Activated naive CD8-positive, alpha-beta T cell treated with anti-CD3 and anti-CD28 coated beads, Interleukin-2, amount 10 ng/mL, durations not matched to agents 7 days and 5 days (primary cell): Measurements from ENCODE around the gene CHRDL2. TPM values are rescaled to one million over a fixed set of nuclear protein-coding genes. Genes with fewer than 3 reads are reported as not detected.

Experiments used
- ATAC-seq: fragments of 150-1000 bp; cut with Tn5 transposase; one replicate; pipeline ENCODE4 v1.10.0; 2021; ENCODE audit warnings: low read depth, moderate library complexity
- POLR2A ChIA-PET: fragments of 350-600 bp; sonication (Branson Sonifier 250); formaldehyde crosslinking; loops from one replicate; lab custom pipeline; 2021; ENCODE audit warnings: antibody characterized with exemption; lab: Charles Lee
- DNase-seq: peaks from one replicate; pipeline ENCODE4 v3.0.0; 2021
- H3K27ac Mint-ChIP-seq: one replicate; pipeline ENCODE4 v1.8.0; 2022; ENCODE audit warnings: mild to moderate bottlenecking, mixed read lengths
- H3K27me3 Mint-ChIP-seq: one replicate; pipeline ENCODE4 v1.8.0; 2022; ENCODE audit warnings: mild to moderate bottlenecking, moderate library complexity, mixed read lengths
- H3K36me3 Mint-ChIP-seq: one replicate; pipeline ENCODE4 v1.8.0; 2021; ENCODE audit warnings: mild to moderate bottlenecking, mixed read lengths
- H3K4me1 Mint-ChIP-seq: one replicate; pipeline ENCODE4 v1.8.0; 2021; ENCODE audit warnings: mixed read lengths
- H3K4me3 Mint-ChIP-seq: one replicate; pipeline ENCODE4 v1.8.0; 2022; ENCODE audit warnings: mild to moderate bottlenecking, moderate library complexity, mixed read lengths
- H3K9me3 Mint-ChIP-seq: one replicate; pipeline ENCODE4 v1.8.0; 2021; ENCODE audit warnings: mixed read lengths
- total RNA-seq, 2 experiments: library from RNA; stranded (reverse); gene quantifications; one replicate each; pipeline ENCODE4 v1.2.3, GENCODE V29; 2021

Gene CHRDL2
- total RNA-seq, 2 experiments from 2014 or later = not detected

DNA sequence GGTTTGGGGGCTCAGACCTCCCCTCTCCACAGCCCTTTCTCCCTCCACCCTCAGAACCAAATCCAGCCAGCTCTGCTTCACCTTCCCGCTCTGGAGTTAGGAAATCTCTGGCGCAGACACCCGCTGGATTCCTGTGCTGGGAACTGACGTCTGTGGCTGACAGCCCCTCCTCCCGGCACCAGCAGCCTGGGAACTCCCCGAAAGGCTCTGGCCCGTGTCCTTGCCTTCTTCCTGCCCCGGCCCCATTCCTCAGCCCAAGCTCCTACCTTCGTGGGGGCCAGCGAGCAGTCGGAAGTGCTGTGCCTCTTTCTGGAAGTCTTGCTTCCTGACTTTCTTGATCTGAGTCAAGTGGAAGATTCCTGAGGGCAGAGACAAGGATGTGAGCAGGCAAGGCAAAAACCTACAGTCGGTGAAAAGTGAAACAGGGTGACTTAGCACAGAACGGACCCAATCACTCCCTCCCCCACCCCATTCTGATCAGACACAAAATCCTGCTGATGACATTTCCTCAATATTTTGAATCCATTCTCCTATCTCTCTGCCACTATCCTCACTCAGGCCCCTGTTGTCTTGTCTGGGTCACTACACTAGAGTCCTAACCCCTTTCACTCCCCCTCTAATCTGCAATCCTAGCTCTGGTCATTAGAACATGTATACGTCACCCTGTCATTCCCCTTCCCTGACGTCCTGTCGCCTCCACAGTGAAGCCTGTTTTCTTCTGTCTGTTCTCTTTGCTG lies 34.1 kb downstream of the CHRDL2 start:
- Mint-ChIP-seq H3K27ac (no peak overlapping the region), H3K27me3 (peaks cover 15% of the 10 kb centered on the region), H3K9me3 (no peaks in the 10 kb centered on the region), H3K36me3 (no peaks in the 10 kb centered on the region), H3K4me3 (no peak overlapping the region), H3K4me1 (peaks cover 7% of the 10 kb centered on the region)
- POLR2A ChIA-PET = interaction anchor here (0.7 kb wide), 1 partner anchor 15 kb away, joined by 3 read pairs; no protein-coding TSS in a partner anchor
- DNase-seq (no peak), ATAC-seq (no peak)

DNA sequence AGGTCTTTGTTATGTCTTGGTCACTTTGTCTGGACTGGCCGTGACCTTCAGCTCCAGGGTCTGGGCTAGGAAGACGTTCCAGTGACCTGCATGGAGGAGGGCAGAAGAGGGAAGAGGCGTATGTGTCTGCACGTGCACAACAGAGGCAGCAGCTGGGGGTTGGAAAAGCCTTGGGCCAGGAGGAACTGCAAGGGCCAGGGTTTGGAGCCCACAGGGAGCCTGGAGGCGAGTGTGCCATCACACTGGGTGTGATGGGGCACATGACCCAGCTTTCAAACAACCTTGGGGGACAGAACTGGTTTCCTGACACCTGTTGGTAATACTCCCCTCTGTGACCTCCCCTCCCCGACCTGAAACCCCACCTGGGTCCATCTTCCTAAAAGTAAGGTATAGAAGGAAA lies 34.7 kb downstream of the CHRDL2 start:
- ATAC-seq = no peak
- DNase-seq = no peak
- H3K9me3 Mint-ChIP-seq = no peaks in the 10 kb centered on the region
- POLR2A ChIA-PET = no interaction called here
- no peaks in the 10 kb centered on the region for H3K36me3 Mint-ChIP-seq
- peaks cover 7% of the 10 kb centered on the region for H3K4me1 Mint-ChIP-seq
- H3K4me3 Mint-ChIP-seq = no peak overlapping the region
- H3K27me3 Mint-ChIP-seq = peaks cover 15% of the 10 kb centered on the region
- no peak overlapping the region for H3K27ac Mint-ChIP-seq

DNA sequence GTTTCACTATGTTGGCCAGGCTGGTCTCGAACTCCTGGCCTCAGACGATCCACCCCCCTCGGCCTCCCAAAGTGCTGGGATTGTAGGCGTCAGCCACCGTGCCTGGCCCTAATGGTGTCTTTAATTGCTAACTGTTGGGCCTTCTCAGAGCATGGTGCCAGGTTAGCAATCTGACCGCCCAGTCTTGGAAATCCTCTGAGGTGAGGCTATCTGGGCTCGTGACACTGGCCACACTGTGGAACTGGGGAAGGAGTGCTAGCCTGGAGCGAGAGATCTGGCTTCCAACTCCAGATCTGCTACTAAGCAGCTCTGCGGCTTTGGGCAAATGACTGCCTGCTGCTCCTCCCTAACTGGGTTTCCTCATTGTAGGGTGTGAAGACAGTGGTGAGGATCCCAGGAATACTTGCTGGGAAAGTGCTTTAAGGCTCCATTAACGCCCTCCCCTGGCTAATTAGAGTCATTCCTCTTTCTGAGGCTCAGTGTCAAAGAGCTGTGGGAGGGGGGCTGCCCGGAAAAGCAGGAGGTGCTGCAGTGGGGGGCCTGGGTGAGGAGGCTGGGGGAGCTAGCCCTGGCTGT lies 35.4 kb downstream of the CHRDL2 start:
- Mint-ChIP-seq H3K4me3 (no peak overlapping the region), H3K27ac (no peak overlapping the region), H3K4me1 (peaks cover 7% of the 10 kb centered on the region), H3K36me3 (no peaks in the 10 kb centered on the region), H3K27me3 (peaks cover 15% of the 10 kb centered on the region), H3K9me3 (no peaks in the 10 kb centered on the region)
- POLR2A ChIA-PET = no interaction called here
- DNase-seq (no peak), ATAC-seq (no peak)

DNA sequence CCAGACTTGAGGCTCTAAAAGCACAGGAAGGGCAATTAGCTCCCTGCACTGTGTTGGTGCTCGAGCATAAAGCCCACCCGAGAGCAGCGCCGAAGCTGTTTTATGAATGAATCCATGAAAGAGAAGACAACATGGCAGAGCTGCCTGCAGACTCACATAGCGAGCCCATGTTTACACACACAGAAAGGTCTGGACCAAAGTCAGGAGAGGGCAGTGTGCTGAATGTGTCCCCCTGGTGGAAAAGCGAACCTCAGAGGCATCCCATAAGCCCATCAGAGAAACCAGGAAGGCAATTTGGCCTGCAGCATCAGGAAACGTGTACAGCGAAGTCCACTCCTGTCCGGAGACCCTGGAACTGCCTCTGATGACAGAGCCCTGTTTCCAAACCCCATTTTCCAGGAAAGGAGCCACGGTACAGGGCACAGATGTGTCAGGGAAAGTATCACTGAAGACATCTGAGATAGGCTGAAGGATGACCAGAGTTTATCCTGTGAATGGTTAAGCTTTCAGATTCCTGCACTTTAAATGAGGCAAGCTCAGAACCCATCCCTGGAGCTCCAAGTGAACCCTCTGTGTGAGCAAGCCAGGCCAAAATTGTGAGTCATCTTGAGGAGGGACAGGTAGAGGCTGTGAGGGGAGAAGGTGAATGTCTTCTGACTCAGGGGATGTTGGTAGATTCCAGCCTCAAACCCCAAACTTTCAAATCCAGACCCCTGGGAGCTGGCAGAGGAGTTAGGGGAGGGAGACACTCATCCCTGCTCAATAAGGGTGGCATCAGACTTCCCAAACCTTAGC lies 36.9 kb downstream of the CHRDL2 start:
- DNase-seq (no peak), ATAC-seq (no peak)
- Mint-ChIP-seq H3K4me3 (no peak overlapping the region), H3K27ac (no peak overlapping the region), H3K36me3 (no peaks in the 10 kb centered on the region), H3K4me1 (peaks cover 7% of the 10 kb centered on the region), H3K27me3 (peaks cover 15% of the 10 kb centered on the region), H3K9me3 (no peaks in the 10 kb centered on the region)
- POLR2A ChIA-PET = no interaction called here

DNA sequence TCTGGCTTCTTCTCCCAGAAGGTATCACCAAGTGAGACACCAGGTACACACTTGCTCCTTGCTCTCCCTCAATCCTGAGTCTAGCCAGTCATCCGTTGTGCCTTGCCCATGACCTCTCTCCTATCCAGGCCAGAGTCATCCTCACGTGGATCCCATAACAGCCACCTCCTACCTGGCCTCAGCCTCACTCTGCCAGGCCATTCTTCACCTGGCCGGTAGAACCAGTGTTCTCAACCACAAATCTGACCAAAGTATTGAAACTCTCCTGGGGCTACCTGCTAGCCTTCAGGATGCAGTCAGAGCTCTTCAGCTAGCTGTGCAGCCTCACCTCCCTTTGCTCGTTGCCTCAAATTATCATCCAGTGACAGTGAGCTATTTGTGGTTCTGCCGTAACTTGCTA lies 37.7 kb downstream of the CHRDL2 start:
- H3K27ac Mint-ChIP-seq = no peak overlapping the region
- H3K4me3 Mint-ChIP-seq = no peak overlapping the region
- H3K27me3 Mint-ChIP-seq = peaks cover 15% of the 10 kb centered on the region
- ATAC-seq (no peak), DNase-seq (no peak)
- no peaks in the 10 kb centered on the region for H3K9me3 Mint-ChIP-seq
- POLR2A ChIA-PET = no interaction called here
- H3K4me1 Mint-ChIP-seq = peaks cover 7% of the 10 kb centered on the region
- H3K36me3 Mint-ChIP-seq = no peaks in the 10 kb centered on the region

DNA sequence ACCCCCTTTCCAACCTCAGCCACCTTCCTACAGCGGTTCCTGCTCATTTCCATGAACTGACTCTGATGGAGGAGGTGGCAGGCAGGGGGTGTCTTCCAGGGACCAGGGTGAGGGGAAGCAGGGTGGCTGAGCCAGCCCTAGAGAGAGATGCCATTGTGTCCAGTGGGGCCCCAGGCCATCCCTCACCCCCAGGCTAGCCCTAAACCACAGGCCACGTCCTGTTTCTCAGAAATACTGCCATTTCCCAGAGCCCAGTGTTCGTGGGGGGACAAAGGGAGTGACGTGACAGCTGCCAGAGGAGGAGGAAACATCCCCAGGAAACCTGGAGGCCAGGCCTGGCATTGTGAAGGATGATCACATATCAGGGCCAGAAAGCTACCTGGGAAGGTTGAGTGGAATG lies 39.5 kb downstream of the CHRDL2 start:
- Mint-ChIP-seq H3K9me3 (no peaks in the 10 kb centered on the region), H3K4me3 (no peak overlapping the region), H3K36me3 (no peaks in the 10 kb centered on the region), H3K27me3 (peaks cover 7% of the 10 kb centered on the region), H3K27ac (no peak overlapping the region), H3K4me1 (peaks cover 4% of the 10 kb centered on the region)
- DNase-seq = no peak
- POLR2A ChIA-PET = no interaction called here
- no peak for ATAC-seq

DNA sequence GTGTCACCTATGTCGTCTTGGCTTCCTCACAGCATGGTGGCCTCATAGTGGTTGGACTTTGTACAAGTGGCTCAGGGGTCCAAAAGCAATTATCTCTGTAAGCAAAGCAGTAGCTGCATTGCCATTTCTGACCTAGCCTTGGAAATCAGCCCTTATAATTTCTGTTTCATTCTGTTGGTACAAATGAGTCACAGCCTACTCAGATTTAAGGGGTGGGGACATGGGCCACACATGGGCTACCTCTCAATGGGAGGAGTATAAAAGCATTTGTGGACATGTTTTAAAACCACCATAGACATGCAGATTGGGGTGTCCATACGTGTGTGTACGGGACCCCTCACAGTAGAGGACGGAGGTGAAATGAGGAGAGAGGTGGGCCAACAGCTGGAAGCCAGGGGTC lies 41.6 kb downstream of the CHRDL2 start:
- DNase-seq (no peak), ATAC-seq (no peak)
- POLR2A ChIA-PET = interaction anchor here (0.7 kb wide), 1 partner anchor 758 kb away, joined by 3 read pairs; no protein-coding TSS in a partner anchor
- H3K27me3 Mint-ChIP-seq = peaks cover 5% of the 10 kb centered on the region
- H3K4me1 Mint-ChIP-seq = peaks cover 6% of the 10 kb centered on the region
- H3K4me3 Mint-ChIP-seq = no peak overlapping the region
- peaks cover 2% of the 10 kb centered on the region for H3K9me3 Mint-ChIP-seq
- no peaks in the 10 kb centered on the region for H3K36me3 Mint-ChIP-seq
- no peak overlapping the region for H3K27ac Mint-ChIP-seq

DNA sequence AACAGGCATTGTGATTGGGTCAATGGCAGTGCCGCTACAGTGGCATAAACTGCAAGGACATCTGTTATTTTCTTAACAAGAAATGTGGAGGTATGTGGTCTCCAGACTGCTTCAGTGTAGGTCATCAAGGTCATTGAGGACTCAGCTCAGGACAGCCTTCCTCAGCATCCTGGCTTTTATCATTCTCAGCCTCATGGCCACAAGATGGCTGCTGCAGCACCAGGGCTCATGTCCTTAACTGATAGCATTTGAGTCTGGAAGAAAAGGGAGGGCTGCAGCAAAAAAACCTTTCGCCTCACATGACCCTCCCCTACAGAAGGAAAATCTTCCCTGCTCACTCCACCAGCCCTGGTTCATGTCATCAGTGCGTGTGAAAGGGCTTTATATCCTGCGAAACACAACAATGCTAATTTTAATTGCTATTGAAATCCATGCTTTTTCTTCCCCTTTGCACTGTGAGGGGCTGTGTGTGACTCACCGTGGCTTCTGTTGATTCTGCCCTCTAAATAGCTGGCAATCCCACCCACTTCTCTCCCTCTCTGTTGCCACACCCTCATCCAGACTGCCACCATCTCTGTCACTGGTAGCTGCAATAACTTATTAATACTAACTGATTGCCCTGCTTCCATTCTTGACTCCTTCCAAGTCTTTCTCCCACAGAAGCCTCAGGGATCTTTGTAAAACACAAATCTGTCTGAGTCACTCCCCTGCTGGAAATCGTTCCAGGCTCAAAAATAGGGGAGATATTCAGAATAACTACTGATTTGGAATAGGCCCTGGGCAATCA lies 43.8 kb downstream of the CHRDL2 start:
- H3K27me3 Mint-ChIP-seq = peaks cover 21% of the 10 kb centered on the region
- no peak overlapping the region for H3K4me3 Mint-ChIP-seq
- no peak for ATAC-seq
- no peak for DNase-seq
- H3K36me3 Mint-ChIP-seq = no peaks in the 10 kb centered on the region
- peaks cover 4% of the 10 kb centered on the region for H3K4me1 Mint-ChIP-seq
- no peak overlapping the region for H3K27ac Mint-ChIP-seq
- POLR2A ChIA-PET = no interaction called here
- H3K9me3 Mint-ChIP-seq = peaks cover 2% of the 10 kb centered on the region

DNA sequence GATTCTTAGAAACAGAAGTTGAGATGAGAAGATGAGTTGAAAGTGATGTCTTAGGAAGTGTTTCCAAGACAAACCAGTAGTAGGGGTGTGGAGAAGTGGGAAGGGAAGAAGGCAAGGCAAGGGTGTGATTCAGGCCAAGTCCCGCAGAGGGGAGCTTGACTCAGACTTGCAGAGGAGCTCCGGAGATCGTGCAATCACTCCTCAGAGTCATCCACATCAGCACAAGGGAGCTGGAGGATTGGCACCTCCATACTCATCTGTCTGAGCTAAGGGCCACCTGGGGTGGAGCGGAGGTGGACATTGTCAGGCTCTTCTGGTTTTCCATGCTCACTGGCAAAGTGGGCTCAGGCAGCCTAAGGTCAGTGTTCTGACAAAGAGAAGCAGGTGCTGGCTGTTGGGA lies 44.4 kb downstream of the CHRDL2 start:
- Mint-ChIP-seq H3K4me3 (no peak overlapping the region), H3K27ac (no peak overlapping the region), H3K27me3 (peaks cover 21% of the 10 kb centered on the region), H3K4me1 (peaks cover 4% of the 10 kb centered on the region), H3K36me3 (no peaks in the 10 kb centered on the region), H3K9me3 (peaks cover 2% of the 10 kb centered on the region)
- ATAC-seq (no peak), DNase-seq (no peak)
- POLR2A ChIA-PET = no interaction called here

DNA sequence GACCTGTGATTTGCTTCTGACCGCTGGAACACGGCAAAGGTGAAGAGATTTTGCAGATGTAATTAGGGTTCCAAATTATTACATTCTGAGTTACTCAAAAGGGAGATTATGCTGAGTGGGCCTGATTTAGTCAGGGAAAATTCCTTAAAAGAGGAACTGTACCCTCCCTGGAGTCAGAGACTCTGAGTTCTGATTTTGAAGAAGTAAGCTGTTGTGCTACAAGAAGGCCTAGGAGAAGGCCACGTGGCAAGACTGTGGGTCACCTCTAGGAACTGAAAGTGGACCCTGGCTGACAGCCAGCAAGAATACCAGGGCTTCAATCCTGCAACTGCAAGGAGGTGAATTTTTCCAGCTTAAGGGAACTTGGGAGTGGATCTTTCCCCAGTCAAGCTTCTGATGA lies 45.3 kb downstream of the CHRDL2 start:
- no peaks in the 10 kb centered on the region for H3K36me3 Mint-ChIP-seq
- no peak for ATAC-seq
- peaks cover 21% of the 10 kb centered on the region for H3K27me3 Mint-ChIP-seq
- POLR2A ChIA-PET = no interaction called here
- H3K4me1 Mint-ChIP-seq = peaks cover 4% of the 10 kb centered on the region
- peaks cover 2% of the 10 kb centered on the region for H3K9me3 Mint-ChIP-seq
- DNase-seq = no peak
- no peak overlapping the region for H3K27ac Mint-ChIP-seq
- no peak overlapping the region for H3K4me3 Mint-ChIP-seq

DNA sequence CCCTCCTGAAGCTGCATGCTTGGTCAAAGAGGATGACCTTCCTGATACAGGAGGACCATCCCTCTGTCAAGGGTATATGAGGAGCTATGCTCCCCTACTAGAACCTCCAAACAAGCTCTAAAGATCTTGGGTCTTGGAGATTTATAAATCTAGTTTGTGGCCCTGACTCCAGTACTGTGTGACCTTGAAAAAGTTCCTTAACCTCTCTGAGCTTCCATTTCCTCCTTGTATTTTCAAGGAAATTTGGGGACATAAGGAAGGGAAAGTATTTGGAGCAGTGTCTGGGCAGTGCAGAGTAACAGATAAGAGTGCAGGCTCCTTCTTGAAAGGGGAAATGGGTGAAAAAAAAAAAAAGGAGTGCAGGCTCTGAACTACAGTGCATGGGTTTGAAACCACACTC lies 45.9 kb downstream of the CHRDL2 start:
- Mint-ChIP-seq H3K4me1 (peaks cover 4% of the 10 kb centered on the region), H3K4me3 (no peak overlapping the region), H3K9me3 (peaks cover 2% of the 10 kb centered on the region), H3K27me3 (peaks cover 21% of the 10 kb centered on the region), H3K27ac (no peak overlapping the region), H3K36me3 (no peaks in the 10 kb centered on the region)
- ATAC-seq = no peak
- POLR2A ChIA-PET = no interaction called here
- DNase-seq = no peak

DNA sequence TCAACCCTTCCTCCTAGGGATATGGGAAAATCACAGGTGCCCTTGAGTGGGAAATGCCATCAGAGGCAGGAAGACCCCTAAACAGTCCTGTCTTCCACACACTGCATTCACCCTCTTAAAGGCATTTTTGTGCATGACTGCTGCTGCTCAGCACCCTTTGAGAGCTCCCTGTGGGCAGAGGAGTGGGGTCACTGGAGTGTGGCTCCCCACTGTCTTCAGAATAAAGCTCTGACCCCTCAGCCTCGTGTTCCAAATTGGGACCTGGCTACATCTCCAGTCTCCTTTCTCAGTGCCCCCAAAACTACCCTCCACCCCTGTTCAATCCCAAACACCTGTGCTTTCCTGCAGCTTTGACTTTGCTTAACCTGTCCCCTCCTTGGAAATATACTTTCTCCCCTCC lies 46.6 kb downstream of the CHRDL2 start:
- POLR2A ChIA-PET = no interaction called here

DNA sequence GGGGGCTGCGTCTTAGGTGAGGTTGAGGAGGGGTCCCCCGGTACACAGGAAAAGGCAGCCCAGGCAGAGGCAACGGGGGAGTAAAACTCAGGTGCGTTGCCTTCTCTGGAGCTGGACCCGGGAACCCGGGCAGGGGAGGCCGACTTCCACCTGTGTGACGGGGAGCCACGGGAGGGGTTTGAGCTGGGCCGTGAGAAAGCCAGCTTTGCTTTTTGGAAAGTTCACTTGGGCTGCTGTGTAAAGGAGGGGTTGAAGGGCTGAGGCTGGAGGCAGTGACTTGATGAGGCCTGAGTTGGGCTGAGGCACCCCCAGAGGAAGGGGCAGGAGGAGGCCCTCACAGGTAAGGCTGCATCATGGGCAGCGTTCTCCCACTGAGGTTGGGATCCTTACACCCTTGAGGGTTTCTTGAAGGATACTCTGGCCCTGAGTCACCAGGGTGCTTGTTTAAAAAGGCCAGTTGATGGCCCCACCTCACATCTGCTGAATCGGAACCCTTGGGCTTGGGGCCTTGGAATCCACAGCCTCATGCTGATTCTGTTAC lies 47.2 kb downstream of the CHRDL2 start:
- H3K4me1 Mint-ChIP-seq = peaks cover 4% of the 10 kb centered on the region
- no peaks in the 10 kb centered on the region for H3K36me3 Mint-ChIP-seq
- H3K4me3 Mint-ChIP-seq = no peak overlapping the region
- POLR2A ChIA-PET = no interaction called here
- peaks cover 21% of the 10 kb centered on the region for H3K27me3 Mint-ChIP-seq
- peaks cover 2% of the 10 kb centered on the region for H3K9me3 Mint-ChIP-seq
- ATAC-seq = no peak
- DNase-seq = peak; percentile 20
- H3K27ac Mint-ChIP-seq = no peak overlapping the region

More for the DNA sequence above, 46.6 kb downstream of the CHRDL2 start:
- peaks cover 2% of the 10 kb centered on the region for H3K9me3 Mint-ChIP-seq
- H3K36me3 Mint-ChIP-seq = no peaks in the 10 kb centered on the region
- H3K4me1 Mint-ChIP-seq = peaks cover 4% of the 10 kb centered on the region
- no peak for ATAC-seq
- DNase-seq = peak; percentile 5
- peaks cover 21% of the 10 kb centered on the region for H3K27me3 Mint-ChIP-seq
- H3K4me3 Mint-ChIP-seq = no peak overlapping the region
- no peak overlapping the region for H3K27ac Mint-ChIP-seq
